NB4 (cell line): ENCODE results near the gene TNP1.

Experiments
- DNase-seq: peaks from one replicate; pipeline ENCODE4 v3.0.0; 2010; ENCODE audit warnings: low read depth
- H3K4me3 ChIP-seq: one replicate; pipeline ENCODE4 v1.5.1; 2011; ENCODE audit warnings: mild to moderate bottlenecking, low read depth, low read length, moderate library complexity
- CTCF ChIP-seq: IDR thresholded peaks from one replicate; pipeline ENCODE4 v1.5.1; 2012; ENCODE audit warnings: low read depth, low read length
- MAX ChIP-seq: IDR thresholded peaks from 2 replicates; pipeline ENCODE4 v1.6.1; 2011; ENCODE audit warnings: low read depth, low read length
- MYC ChIP-seq: IDR thresholded peaks from 2 replicates; pipeline ENCODE4 v1.6.1; 2011; ENCODE audit warnings: low read depth, low read length
- POLR2A ChIP-seq: IDR thresholded peaks from 2 replicates; pipeline ENCODE4 v1.6.1; 2011; ENCODE audit warnings: mild to moderate bottlenecking; ENCODE audit not compliant: insufficient read length; ENCODE audit errors: extremely low read depth

The TNP1 gene

GRCh38 chr2:216837740-216838139 is 22.1 kb downstream of the TNP1 start:
- peak; percentile 34 for DNase-seq
- H3K4me3 ChIP-seq = no peak overlapping the region
- no peak for TF ChIP-seq MAX
- no peak for TF ChIP-seq CTCF
- no peak for TF ChIP-seq POLR2A
- no peak for TF ChIP-seq MYC

DNA sequence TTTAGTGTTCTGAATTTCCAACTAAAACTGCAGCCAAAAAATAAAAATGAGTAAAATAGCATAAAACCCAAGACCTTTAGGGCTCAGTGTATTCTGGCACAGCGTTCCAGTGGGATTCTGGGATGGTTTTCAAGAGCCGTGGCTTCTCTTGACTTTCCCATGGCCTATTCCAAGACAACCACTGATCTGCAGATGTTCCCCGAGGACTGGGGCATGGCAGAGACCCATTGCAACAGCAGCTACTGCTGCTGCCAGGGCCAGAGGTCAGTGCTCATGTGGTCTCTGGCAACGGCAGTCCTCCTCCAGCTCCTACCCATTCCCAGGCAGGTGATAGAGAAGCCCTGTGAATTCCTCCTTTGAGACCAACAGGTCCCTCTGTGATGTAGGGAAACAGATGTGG is 26.8 kb downstream of the TNP1 start:
- no peak overlapping the region for H3K4me3 ChIP-seq
- DNase-seq = no peak
- TF ChIP-seq MYC (no peak), MAX (no peak), CTCF (no peak), POLR2A (no peak)

GRCh38 chr2:216830346-216830745 is 29.5 kb downstream of the TNP1 start:
- no peak for DNase-seq
- no peak overlapping the region for H3K4me3 ChIP-seq
- TF ChIP-seq MYC = no peak
- TF ChIP-seq CTCF = no peak
- TF ChIP-seq MAX = no peak
- TF ChIP-seq POLR2A = no peak

GRCh38 chr2:216829533-216829932 is 30.3 kb downstream of the TNP1 start:
- no peak overlapping the region for H3K4me3 ChIP-seq
- TF ChIP-seq MAX = no peak
- no peak for TF ChIP-seq MYC
- no peak for TF ChIP-seq CTCF
- no peak for TF ChIP-seq POLR2A
- no peak for DNase-seq

- peak; percentile 6 for DNase-seq
- no peak for TF ChIP-seq POLR2A
- no peak for TF ChIP-seq CTCF
- TF ChIP-seq MAX = no peak
- no peak for TF ChIP-seq MYC
These were observed 32.7 kb downstream of the TNP1 start for GRCh38 chr2:216827073-216827720.

More at GRCh38 chr2:216827073-216827720, 32.7 kb downstream of the TNP1 start:
- H3K4me3 ChIP-seq = no peak overlapping the region
